ENCODE data around the gene FBLN5. TPM values are rescaled to one million over a fixed set of nuclear protein-coding genes. Genes with fewer than 3 reads are reported as not detected.

Gene FBLN5
- total and polyA plus RNA-seq, 2 donors (not counting 3 experiments of a cell fraction or from before 2014, with no cell fraction given), result 27.6 to 33.1 TPM

- Histone ChIP-seq H3K4me1 (ENCODE audit: control insufficient read depth, extremely low read depth, insufficient read depth, low read length) (no peaks in the 10 kb centered on the region), H3K36me3 (ENCODE audit: control insufficient read depth in 2 of 2, extremely low read depth in 1 of 2, insufficient read depth in 2 of 2, low read length in 2 of 2) (no peaks in the 10 kb centered on the region), H2AFZ (ENCODE audit: low read depth, low read length) (no peak overlapping the region), H3K27ac (ENCODE audit: insufficient read depth, low read depth, low read length) (no peak overlapping the region), H4K20me1 (replicated peaks; ENCODE audit: control insufficient read depth, extremely low read depth, insufficient read depth, low read length) (no peaks in the 10 kb centered on the region), H3K27me3 (ENCODE audit: control insufficient read depth in 2 of 2, insufficient read depth in 2 of 2, low read length in 2 of 2) (no peaks in the 10 kb centered on the region), H3K79me2 (ENCODE audit: control insufficient read depth, insufficient read depth, low read length) (no peaks in the 10 kb centered on the region), H3K9ac (replicated peaks; ENCODE audit: extremely low read depth, insufficient read depth, low read length) (no peak overlapping the region), H3K9me3 (replicated peaks; ENCODE audit: control insufficient read depth, insufficient read depth, low read length) (no peaks in the 10 kb centered on the region), H3K4me3 (replicated peaks in 1 of 3; ENCODE audit: insufficient read depth in 1 of 3, low read depth in 1 of 3, low read length in 3 of 3) (no peak overlapping the region), H3K9me1 (replicated peaks; ENCODE audit: control insufficient read depth, extremely low read depth, insufficient read depth, low read length) (no peaks in the 10 kb centered on the region), H3K4me2 (ENCODE audit: insufficient read depth, low read length) (no peak overlapping the region)
- TF ChIP-seq MAX (IDR thresholded peaks at IDR 0.05; ENCODE audit: insufficient read depth, insufficient read length), result no peak
- TF ChIP-seq GATA2 (IDR thresholded peaks at IDR 0.05; ENCODE audit: insufficient read depth, insufficient read length, low read depth, low read length), result no peak
- no peak for TF ChIP-seq POLR2A (IDR thresholded peaks at IDR 0.05; ENCODE audit: low read depth, low read length)
- dilution Hi-C loops (cut with MboI; ENCODE audit: extremely low pct_ligation_motif_present, low sequenced_read_pairs) (no loop called here), intact Hi-C loops (cut with micrococcal nuclease) (no loop called here)
- POLR2A ChIA-PET, result no interaction called here
- FAIRE-seq (no peak), DNase-seq (ENCODE audit: low read depth, low spot score) (no peak)
- CTCF ChIA-PET, result interaction anchor here (2.8 kb wide), 1 partner anchor 71 kb away, joined by 9 read pairs; no protein-coding TSS in a partner anchor
- no TSS peak for BruUV-seq (replicated peaks)
These were observed 21.2 kb downstream of the FBLN5 start for GRCh38 chr14:91926131-91926890.

- H3K9me1 ChIP-seq (replicated peaks; ENCODE audit: control insufficient read depth, extremely low read depth, insufficient read depth, low read length), result no peaks in the 10 kb centered on the region
- no peaks in the 10 kb centered on the region for H3K4me1 ChIP-seq (ENCODE audit: control insufficient read depth, extremely low read depth, insufficient read depth, low read length)
- no peak overlapping the region for H2AFZ ChIP-seq (ENCODE audit: low read depth, low read length)
- H3K27me3 ChIP-seq (ENCODE audit: control insufficient read depth in 2 of 2, insufficient read depth in 2 of 2, low read length in 2 of 2), result no peaks in the 10 kb centered on the region
- no peaks in the 10 kb centered on the region for H3K9me3 ChIP-seq (replicated peaks; ENCODE audit: control insufficient read depth, insufficient read depth, low read length)
- CTCF ChIA-PET, result interaction anchor here (2.8 kb wide), 1 partner anchor 71 kb away, joined by 9 read pairs; no protein-coding TSS in a partner anchor
- no TSS peak for BruUV-seq (replicated peaks)
- no peaks in the 10 kb centered on the region for H3K36me3 ChIP-seq (ENCODE audit: control insufficient read depth in 2 of 2, extremely low read depth in 1 of 2, insufficient read depth in 2 of 2, low read length in 2 of 2)
- dilution Hi-C loops (cut with MboI; ENCODE audit: extremely low pct_ligation_motif_present, low sequenced_read_pairs) (no loop called here), intact Hi-C loops (cut with micrococcal nuclease) (no loop called here)
- no peak overlapping the region for H3K4me3 ChIP-seq (replicated peaks in 1 of 3; ENCODE audit: insufficient read depth in 1 of 3, low read depth in 1 of 3, low read length in 3 of 3)
- POLR2A ChIA-PET, result no interaction called here
- DNase-seq (ENCODE audit: low read depth, low spot score), result no peak
- no peaks in the 10 kb centered on the region for H3K79me2 ChIP-seq (ENCODE audit: control insufficient read depth, insufficient read depth, low read length)
- TF ChIP-seq EZH2 (IDR thresholded peaks at IDR 0.05; ENCODE audit: borderline replicate concordance, low read depth, low read length, severe bottlenecking) (no peak), POLR2AphosphoS5 (IDR thresholded peaks at IDR 0.05; ENCODE audit: insufficient read depth, low read depth, low read length) (no peak), CTCF (IDR thresholded peaks at IDR 0.05; ENCODE audit: extremely low read depth in 1 of 2, insufficient read depth in 1 of 2, low read depth in 1 of 2, low read length in 2 of 2) (no peak), MAX (IDR thresholded peaks at IDR 0.05; ENCODE audit: insufficient read depth, insufficient read length) (no peak), JUN (IDR thresholded peaks at IDR 0.05; ENCODE audit: borderline replicate concordance, insufficient read depth, insufficient read length, low read depth) (no peak)
- H3K4me2 ChIP-seq (ENCODE audit: insufficient read depth, low read length), result no peak overlapping the region
- no peak overlapping the region for H3K27ac ChIP-seq (ENCODE audit: insufficient read depth, low read depth, low read length)
- H4K20me1 ChIP-seq (replicated peaks; ENCODE audit: control insufficient read depth, extremely low read depth, insufficient read depth, low read length), result no peaks in the 10 kb centered on the region
- no peak for FAIRE-seq
- no peak overlapping the region for H3K9ac ChIP-seq (replicated peaks; ENCODE audit: extremely low read depth, insufficient read depth, low read length)
These were observed 21.8 kb downstream of the FBLN5 start for GRCh38 chr14:91925727-91926121.

Data from endothelial cell of umbilical vein (primary cell).